SK-N-SH (cell line): Measurements from ENCODE around the gene MRPL55. TPM values are rescaled to one million over a fixed set of nuclear protein-coding genes. Genes with fewer than 3 reads are reported as not detected.
A peak's percentile ranks its signal among the peaks of the same experiment; 100 is the strongest.

ENCODE experiments used
- CTCF ChIA-PET: fragments of 300-600, 350-600 bp; formaldehyde crosslinking; extraction: SDS; loops from one replicate; lab custom pipeline; 2021; lab: Yijun Ruan, JAX
- POLR2A ChIA-PET: fragments of 350-600 bp; sonication (Branson Sonifier 250); formaldehyde crosslinking; extraction: SDS; loops from one replicate; lab custom pipeline; 2020; ENCODE audit warnings: antibody characterized with exemption, inconsistent platforms; lab: Yijun Ruan, JAX
- DNase-seq: peaks from one replicate; pipeline ENCODE4 v3.0.0; 2012
- H2AFZ ChIP-seq: fragments of 200-600 bp; sonication (generic); 2 replicates; pipeline ENCODE4 v1.8.1; 2016; ENCODE audit warnings: antibody characterized with exemption, mild to moderate bottlenecking, low read depth
- H3F3A ChIP-seq: fragments of 200-600 bp; sonication (generic); replicated peaks from 2 replicates; pipeline ENCODE3; 2016; ENCODE audit warnings: antibody characterized with exemption, mild to moderate bottlenecking; ENCODE audit not compliant: insufficient read depth
- H3K27ac ChIP-seq, 2 experiments: fragments of 200-500 bp in 1 of 2; fragments of 200-600 bp in 1 of 2; sonication (Bioruptor generic) in 1 of 2; sonication (generic), shearing (Covaris generic) in 1 of 2; 2 replicates each; pipeline versions ENCODE4 v1.5.1 to v1.6.1; 2014 to 2016; ENCODE audit warnings: low read depth in 2 of 2, inconsistent platforms in 1 of 2, low read length in 1 of 2, mild to moderate bottlenecking in 1 of 2, mixed read lengths in 1 of 2
- H3K27me3 ChIP-seq: fragments of 200-600 bp; sonication (generic), shearing (Covaris generic); 2 replicates; pipeline ENCODE4 v1.6.1; 2016; ENCODE audit warnings: mixed run types; ENCODE audit not compliant: insufficient read depth
- H3K36me3 ChIP-seq, 2 experiments: fragments of 200-500 bp in 1 of 2; fragments of 200-600 bp in 1 of 2; sonication (Bioruptor generic) in 1 of 2; sonication (generic) in 1 of 2; replicated peaks in 1 of 2; 2 replicates each; pipeline versions ENCODE3 to v1.5.1; 2014 to 2016; ENCODE audit warnings: low read length in 1 of 2, mild to moderate bottlenecking in 1 of 2; ENCODE audit not compliant: insufficient read depth in 2 of 2, control insufficient read depth in 1 of 2
- H3K4me1 ChIP-seq, 2 experiments: fragments of 200-500 bp in 1 of 2; fragments of 200-600 bp in 1 of 2; sonication (Bioruptor generic) in 1 of 2; sonication (generic), shearing (Covaris generic) in 1 of 2; 2 replicates each; pipeline versions ENCODE4 v1.5.1 to v1.6.1; 2014 to 2016; ENCODE audit warnings: low read depth in 1 of 2, low read length in 1 of 2, mixed run types in 1 of 2; ENCODE audit not compliant: insufficient read depth in 2 of 2, control insufficient read depth in 1 of 2
- H3K4me2 ChIP-seq: fragments of 200-600 bp; sonication (generic), shearing (Covaris generic); 2 replicates; pipeline ENCODE4 v1.6.1; 2017; ENCODE audit warnings: mixed run types
- H3K4me3 ChIP-seq, 2 experiments: fragments of 200-500 bp in 1 of 2; fragments of 200-600 bp in 1 of 2; sonication (Bioruptor generic) in 1 of 2; sonication (generic), shearing (Covaris generic) in 1 of 2; 2 replicates each; pipeline versions ENCODE4 v1.5.1 to v1.8.1; 2014 to 2016; ENCODE audit warnings: low read depth in 2 of 2, inconsistent platforms in 1 of 2, low read length in 1 of 2, mild to moderate bottlenecking in 1 of 2, mixed read lengths in 1 of 2, moderate library complexity in 1 of 2
- H3K79me2 ChIP-seq: fragments of 200-600 bp; sonication (generic); 2 replicates; pipeline ENCODE4 v1.8.1; 2017; ENCODE audit warnings: mild to moderate bottlenecking; ENCODE audit not compliant: insufficient read depth
- H3K9ac ChIP-seq: fragments of 200-600 bp; sonication (generic); 2 replicates; pipeline ENCODE4 v1.6.1; 2017; ENCODE audit warnings: mixed run types
- H3K9me2 ChIP-seq: fragments of 200-600 bp; sonication (generic); 2 replicates; pipeline ENCODE4 v1.6.1; 2017; ENCODE audit warnings: mixed run types
- H3K9me3 ChIP-seq: fragments of 200-600 bp; sonication (generic); 2 replicates; pipeline ENCODE4 v1.6.1; 2017; ENCODE audit warnings: mixed run types, mild to moderate bottlenecking, moderate library complexity
- H4K20me1 ChIP-seq: fragments of 200-600 bp; sonication (generic); 2 replicates; pipeline ENCODE4 v1.6.1; 2017; ENCODE audit warnings: mild to moderate bottlenecking, mixed run types; ENCODE audit not compliant: insufficient read depth
- CHD2 ChIP-seq: fragments of 150-350 bp; IDR thresholded peaks from 2 replicates; pipeline ENCODE4 v1.6.1; 2018; ENCODE audit warnings: low read length; ENCODE audit not compliant: partially characterized antibody
- CTCF ChIP-seq: fragments of 200-600 bp; sonication (generic); IDR thresholded peaks from 2 replicates; pipeline ENCODE4 v1.6.1; 2017; ENCODE audit warnings: antibody characterized with exemption, mild to moderate bottlenecking, moderate library complexity
- ELF1 ChIP-seq: IDR thresholded peaks from 2 replicates; pipeline ENCODE4 v1.4.0; 2012
- EP300 ChIP-seq, 2 experiments: IDR thresholded peaks; 2 replicates each; pipeline versions ENCODE4 v1.4.0 to v1.6.1; 2012; ENCODE audit warnings: borderline replicate concordance in 1 of 2, low read depth in 1 of 2, low read length in 1 of 2
- FOXJ3 ChIP-seq: sonication (generic); formaldehyde crosslinking; IDR thresholded peaks from 2 replicates; pipeline ENCODE4 v1.5.1; 2020; ENCODE audit warnings: mild to moderate bottlenecking, missing genetic modification reagents
- GABPA ChIP-seq: IDR thresholded peaks from 2 replicates; pipeline ENCODE4 v1.4.0; 2012; ENCODE audit warnings: low read depth, mild to moderate bottlenecking
- GATA2 ChIP-seq: sonication (generic); formaldehyde crosslinking; IDR thresholded peaks from 2 replicates; pipeline ENCODE4 v1.5.0; 2020; ENCODE audit warnings: mild to moderate bottlenecking, missing genetic modification reagents
- POLR2AphosphoS5 ChIP-seq: IDR thresholded peaks from 2 replicates; pipeline ENCODE4 v1.6.1; 2012; ENCODE audit warnings: low read depth, low read length
- RAD21 ChIP-seq: IDR thresholded peaks from 2 replicates; pipeline ENCODE4 v1.6.1; 2012; ENCODE audit warnings: mild to moderate bottlenecking, low read length
- RCOR1 ChIP-seq: fragments of 150-350 bp; IDR thresholded peaks from 2 replicates; pipeline ENCODE4 v1.6.1; 2017; ENCODE audit warnings: antibody characterized with exemption, low read length
- RXRA ChIP-seq: IDR thresholded peaks from 2 replicates; pipeline ENCODE4 v1.4.0; 2012; ENCODE audit warnings: low read depth, mild to moderate bottlenecking, borderline replicate concordance
- TAF1 ChIP-seq: IDR thresholded peaks from 2 replicates; pipeline ENCODE4 v1.6.1; 2012; ENCODE audit warnings: low read depth, mild to moderate bottlenecking, low read length, moderate library complexity, borderline replicate concordance
- TCF12 ChIP-seq: IDR thresholded peaks from 2 replicates; pipeline ENCODE4 v1.4.0; 2012
- TEAD4 ChIP-seq: IDR thresholded peaks from 2 replicates; pipeline ENCODE4 v1.4.0; 2012; ENCODE audit warnings: mild to moderate bottlenecking, borderline replicate concordance; ENCODE audit not compliant: insufficient read depth
- WGBS: methylation state at CpG from one replicate; pipeline ENCODE4 v1.1.6; 2017; ENCODE audit warnings: low lambda C conversion rate; 5-methylcytosine and 5-hydroxymethylcytosine counted together
- polyA plus RNA-seq, 3 experiments: library from polyadenylated mRNA; depleted of rRNA; stranded (reverse); fragments of >200 nt; gene quantifications; 2 replicates each; pipeline ENCODE4 v1.2.3, GENCODE V29; 2012
- TF ChIP-seq, protein P1 (sequence below): IDR thresholded peaks from 2 replicates; pipeline ENCODE4 v1.6.1; 2012; ENCODE audit warnings: mild to moderate bottlenecking, low read depth, low read length, moderate library complexity
- TF ChIP-seq, protein P2 (sequence below): IDR thresholded peaks from 2 replicates; pipeline ENCODE4 v1.4.0; 2012; ENCODE audit warnings: low read depth
- TF ChIP-seq, protein P3 (sequence below): IDR thresholded peaks from 2 replicates; pipeline ENCODE4; 2012

The MRPL55 gene
- polyA plus RNA-seq, 1 of the 3 experiments (the other 2 are of a cell fraction): 75.3 TPM

- CTCF ChIA-PET: interaction anchor here (1.9 kb wide), 1 partner anchor 13 kb away, joined by 6 read pairs; no protein-coding TSS in a partner anchor
- Histone ChIP-seq H3K9me2 (no peaks in the 10 kb centered on the region), H3F3A (peaks cover 31% of the 10 kb centered on the region), H3K4me1 (peaks cover 0 to 3% of the 10 kb centered on the region in 2 experiments; a peak in 2 of 4 replicates), H3K9me3 (no peaks in the 10 kb centered on the region), H3K9ac (no peak overlapping the region), H2AFZ (no peak overlapping the region), H3K4me2 (no peak overlapping the region), H3K79me2 (peaks cover 98% of the 10 kb centered on the region), H3K36me3 (peaks cover 60 to 62% of the 10 kb centered on the region in 2 experiments), H3K4me3 (no peak overlapping the region), H4K20me1 (peaks cover 100% of the 10 kb centered on the region), H3K27ac (no peak overlapping the region), H3K27me3 (no peaks in the 10 kb centered on the region)
- 99% methylated on average over 9 of the region's 13 CpGs for WGBS
- POLR2A ChIA-PET: no interaction called here
- TF ChIP-seq CHD2: no peak
- TF ChIP-seq FOXJ3: no peak
- TF ChIP-seq TAF1: no peak
- TF ChIP-seq RAD21: no peak
- TF ChIP-seq, protein P1, sequence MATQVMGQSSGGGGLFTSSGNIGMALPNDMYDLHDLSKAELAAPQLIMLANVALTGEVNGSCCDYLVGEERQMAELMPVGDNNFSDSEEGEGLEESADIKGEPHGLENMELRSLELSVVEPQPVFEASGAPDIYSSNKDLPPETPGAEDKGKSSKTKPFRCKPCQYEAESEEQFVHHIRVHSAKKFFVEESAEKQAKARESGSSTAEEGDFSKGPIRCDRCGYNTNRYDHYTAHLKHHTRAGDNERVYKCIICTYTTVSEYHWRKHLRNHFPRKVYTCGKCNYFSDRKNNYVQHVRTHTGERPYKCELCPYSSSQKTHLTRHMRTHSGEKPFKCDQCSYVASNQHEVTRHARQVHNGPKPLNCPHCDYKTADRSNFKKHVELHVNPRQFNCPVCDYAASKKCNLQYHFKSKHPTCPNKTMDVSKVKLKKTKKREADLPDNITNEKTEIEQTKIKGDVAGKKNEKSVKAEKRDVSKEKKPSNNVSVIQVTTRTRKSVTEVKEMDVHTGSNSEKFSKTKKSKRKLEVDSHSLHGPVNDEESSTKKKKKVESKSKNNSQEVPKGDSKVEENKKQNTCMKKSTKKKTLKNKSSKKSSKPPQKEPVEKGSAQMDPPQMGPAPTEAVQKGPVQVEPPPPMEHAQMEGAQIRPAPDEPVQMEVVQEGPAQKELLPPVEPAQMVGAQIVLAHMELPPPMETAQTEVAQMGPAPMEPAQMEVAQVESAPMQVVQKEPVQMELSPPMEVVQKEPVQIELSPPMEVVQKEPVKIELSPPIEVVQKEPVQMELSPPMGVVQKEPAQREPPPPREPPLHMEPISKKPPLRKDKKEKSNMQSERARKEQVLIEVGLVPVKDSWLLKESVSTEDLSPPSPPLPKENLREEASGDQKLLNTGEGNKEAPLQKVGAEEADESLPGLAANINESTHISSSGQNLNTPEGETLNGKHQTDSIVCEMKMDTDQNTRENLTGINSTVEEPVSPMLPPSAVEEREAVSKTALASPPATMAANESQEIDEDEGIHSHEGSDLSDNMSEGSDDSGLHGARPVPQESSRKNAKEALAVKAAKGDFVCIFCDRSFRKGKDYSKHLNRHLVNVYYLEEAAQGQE: no peak
- TF ChIP-seq CTCF: no peak
- no peak for TF ChIP-seq TEAD4
- TF ChIP-seq GABPA: no peak
- no peak for TF ChIP-seq RCOR1
- TF ChIP-seq, protein P2, sequence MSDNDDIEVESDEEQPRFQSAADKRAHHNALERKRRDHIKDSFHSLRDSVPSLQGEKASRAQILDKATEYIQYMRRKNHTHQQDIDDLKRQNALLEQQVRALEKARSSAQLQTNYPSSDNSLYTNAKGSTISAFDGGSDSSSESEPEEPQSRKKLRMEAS: no peak
- TF ChIP-seq EP300 (IDR thresholded peaks at IDR 0.05; ENCODE audit: borderline replicate concordance in 1 of 2, low read depth in 1 of 2, low read length in 1 of 2): no peak
- no peak for TF ChIP-seq TCF12
- no peak for TF ChIP-seq ELF1
- TF ChIP-seq POLR2AphosphoS5: no peak
- no peak for TF ChIP-seq RXRA
- TF ChIP-seq, protein P3, sequence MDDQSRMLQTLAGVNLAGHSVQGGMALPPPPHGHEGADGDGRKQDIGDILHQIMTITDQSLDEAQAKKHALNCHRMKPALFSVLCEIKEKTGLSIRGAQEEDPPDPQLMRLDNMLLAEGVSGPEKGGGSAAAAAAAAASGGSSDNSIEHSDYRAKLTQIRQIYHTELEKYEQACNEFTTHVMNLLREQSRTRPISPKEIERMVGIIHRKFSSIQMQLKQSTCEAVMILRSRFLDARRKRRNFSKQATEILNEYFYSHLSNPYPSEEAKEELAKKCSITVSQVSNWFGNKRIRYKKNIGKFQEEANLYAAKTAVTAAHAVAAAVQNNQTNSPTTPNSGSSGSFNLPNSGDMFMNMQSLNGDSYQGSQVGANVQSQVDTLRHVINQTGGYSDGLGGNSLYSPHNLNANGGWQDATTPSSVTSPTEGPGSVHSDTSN: no peak
- TF ChIP-seq GATA2 (CRISPR knock-in tag): no peak
- DNase-seq: peak; percentile 3
Measured at GRCh38 chr1:228096416-228097332, 12.4 kb downstream of the MRPL55 start.
